WTC11 (cell line): ENCODE data around the gene MACROD2.

Experiments
- ATF1 ChIP-seq: sonication (generic); formaldehyde crosslinking; IDR thresholded peaks from 2 replicates; pipeline ENCODE4 v1.8.1; 2023; ENCODE audit warnings: mild to moderate bottlenecking, moderate library complexity, missing genetic modification reagents
- CBFB ChIP-seq: sonication (generic); formaldehyde crosslinking; IDR thresholded peaks from 2 replicates; pipeline ENCODE4 v1.8.1; 2022; ENCODE audit warnings: mild to moderate bottlenecking, low read depth, missing genetic modification reagents
- ETV6 ChIP-seq: sonication (generic); formaldehyde crosslinking; IDR thresholded peaks from 2 replicates; pipeline ENCODE4 v1.8.1; 2022; ENCODE audit warnings: mild to moderate bottlenecking, missing genetic modification reagents
- GABPB1 ChIP-seq: sonication (generic); formaldehyde crosslinking; IDR thresholded peaks from 2 replicates; pipeline ENCODE4 v1.8.1; 2023; ENCODE audit warnings: mild to moderate bottlenecking, missing genetic modification reagents
- IRF2 ChIP-seq: sonication (generic); formaldehyde crosslinking; IDR thresholded peaks from 2 replicates; pipeline ENCODE4 v1.8.0; 2022; ENCODE audit warnings: low read depth, missing genetic modification reagents, borderline replicate concordance
- NFYB ChIP-seq: sonication (generic); formaldehyde crosslinking; conservative IDR thresholded peaks from 2 replicates; pipeline ENCODE4 v1.8.0; 2022; ENCODE audit warnings: low read depth, missing genetic modification reagents
- TF ChIP-seq, protein P1 (sequence below): fragments of 200-600 bp; IDR thresholded peaks from 2 replicates; pipeline ENCODE4 v1.8.0; 2022; ENCODE audit warnings: antibody characterized with exemption

DNA sequence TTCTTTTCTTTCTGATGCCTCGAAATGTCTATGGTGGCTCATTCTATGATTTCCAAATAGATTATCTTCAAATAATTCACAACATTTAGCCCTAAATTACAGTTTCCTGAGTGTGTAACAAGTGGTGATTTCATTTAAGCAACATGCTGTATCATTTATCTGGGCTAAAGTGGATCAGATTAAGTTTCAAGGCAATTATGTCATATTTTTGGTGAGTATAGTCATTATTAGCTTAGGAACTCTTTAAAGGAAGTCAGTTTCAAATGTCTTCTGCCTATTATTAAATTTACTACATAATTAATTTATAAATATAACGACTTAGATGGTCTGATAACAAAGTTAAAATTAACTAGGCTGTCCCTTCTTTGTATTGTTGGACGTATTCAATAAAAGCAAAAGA, 1190.0 kb downstream of the MACROD2 start:
- TF ChIP-seq ETV6 (CRISPR knock-in tag) (no peak), ATF1 (CRISPR knock-in tag) (no peak), IRF2 (CRISPR knock-in tag) (no peak), CBFB (CRISPR knock-in tag) (no peak), GABPB1 (CRISPR knock-in tag) (no peak), NFYB (CRISPR knock-in tag) (no peak)
- TF ChIP-seq, protein P1, sequence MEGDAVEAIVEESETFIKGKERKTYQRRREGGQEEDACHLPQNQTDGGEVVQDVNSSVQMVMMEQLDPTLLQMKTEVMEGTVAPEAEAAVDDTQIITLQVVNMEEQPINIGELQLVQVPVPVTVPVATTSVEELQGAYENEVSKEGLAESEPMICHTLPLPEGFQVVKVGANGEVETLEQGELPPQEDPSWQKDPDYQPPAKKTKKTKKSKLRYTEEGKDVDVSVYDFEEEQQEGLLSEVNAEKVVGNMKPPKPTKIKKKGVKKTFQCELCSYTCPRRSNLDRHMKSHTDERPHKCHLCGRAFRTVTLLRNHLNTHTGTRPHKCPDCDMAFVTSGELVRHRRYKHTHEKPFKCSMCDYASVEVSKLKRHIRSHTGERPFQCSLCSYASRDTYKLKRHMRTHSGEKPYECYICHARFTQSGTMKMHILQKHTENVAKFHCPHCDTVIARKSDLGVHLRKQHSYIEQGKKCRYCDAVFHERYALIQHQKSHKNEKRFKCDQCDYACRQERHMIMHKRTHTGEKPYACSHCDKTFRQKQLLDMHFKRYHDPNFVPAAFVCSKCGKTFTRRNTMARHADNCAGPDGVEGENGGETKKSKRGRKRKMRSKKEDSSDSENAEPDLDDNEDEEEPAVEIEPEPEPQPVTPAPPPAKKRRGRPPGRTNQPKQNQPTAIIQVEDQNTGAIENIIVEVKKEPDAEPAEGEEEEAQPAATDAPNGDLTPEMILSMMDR, result no peak
